GM23248 (cell line): Measurements from ENCODE around the gene ARHGEF12.

Experiments
- EZH2 ChIP-seq: fragments of 200-600 bp; sonication (generic); IDR thresholded peaks from 2 replicates; pipeline ENCODE4 v1.6.1; 2018; ENCODE audit warnings: antibody characterized with exemption, mild to moderate bottlenecking; ENCODE audit not compliant: insufficient read depth, poor library complexity, severe bottlenecking
- EZH2phosphoT487 ChIP-seq: fragments of 200-600 bp; sonication (generic); IDR thresholded peaks from 2 replicates; pipeline ENCODE4 v1.6.1; 2018; ENCODE audit warnings: antibody characterized with exemption, moderate library complexity, mild to moderate bottlenecking, low read depth; ENCODE audit not compliant: insufficient read depth

DNA sequence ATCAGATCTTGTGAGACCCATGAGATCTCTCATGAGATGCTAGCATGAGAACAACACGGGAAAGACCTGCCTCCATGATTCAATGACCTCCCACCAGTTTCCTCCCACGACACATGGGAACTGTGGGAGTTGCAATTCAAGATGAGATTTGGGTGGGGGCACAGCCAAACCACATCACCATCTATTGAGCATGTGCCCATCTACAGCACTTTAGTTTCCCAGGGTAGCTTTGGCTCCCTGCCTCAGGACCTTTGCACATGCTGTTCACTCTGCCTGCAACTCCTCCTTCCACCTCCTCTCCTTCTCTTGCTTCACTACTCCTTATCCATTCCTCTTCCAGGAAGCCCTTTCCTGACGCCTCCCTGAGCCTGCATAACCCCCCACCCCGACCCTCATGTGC lies 192.5 kb downstream of the ARHGEF12 start:
- TF ChIP-seq EZH2 (no peak), EZH2phosphoT487 (no peak)
